HepG2 (cell line): ENCODE data around the gene RBCK1. TPM values are rescaled to one million over a fixed set of nuclear protein-coding genes. Genes with fewer than 3 reads are reported as not detected.

Experiments used
- EHMT2 ChIP-seq: fragments of 200-600 bp; sonication (generic); IDR thresholded peaks from 2 replicates; pipeline ENCODE4 v1.7.0; 2017; ENCODE audit warnings: antibody characterized with exemption, low read depth, low read length, borderline replicate concordance
- HOXA7 ChIP-seq: sonication (generic); formaldehyde crosslinking; IDR thresholded peaks from 2 replicates; pipeline ENCODE4 v1.8.1; 2022; ENCODE audit warnings: mild to moderate bottlenecking, missing genetic modification reagents, moderate library complexity
- MAZ ChIP-seq, 2 experiments: sonication (generic) in 1 of 2; formaldehyde crosslinking in 1 of 2; IDR thresholded peaks; 2 replicates each; pipeline versions ENCODE4 v1.5.0 to v1.6.1; 2012 to 2020; ENCODE audit warnings: low read depth in 2 of 2, mild to moderate bottlenecking in 2 of 2, borderline replicate concordance in 1 of 2, improper control_type of control experiment in 1 of 2, low read length in 1 of 2, missing genetic modification reagents in 1 of 2, moderate library complexity in 1 of 2
- MTF2 ChIP-seq: sonication (generic); formaldehyde crosslinking; IDR thresholded peaks from 2 replicates; pipeline ENCODE4 v1.5.0; 2020; ENCODE audit warnings: missing genetic modification reagents, borderline replicate concordance
- NPAS2 ChIP-seq: sonication (generic); formaldehyde crosslinking; IDR thresholded peaks from 2 replicates; pipeline ENCODE4 v1.8.0; 2022; ENCODE audit warnings: mild to moderate bottlenecking, missing genetic modification reagents, borderline replicate concordance
- ZNF564 ChIP-seq: sonication (generic); formaldehyde crosslinking; IDR thresholded peaks from 2 replicates; pipeline ENCODE4 v1.8.1; 2023; ENCODE audit warnings: mild to moderate bottlenecking, missing genetic modification reagents
- ZNF75D ChIP-seq: sonication (generic); formaldehyde crosslinking; IDR thresholded peaks from 2 replicates; pipeline ENCODE4 v1.8.1; 2023; ENCODE audit warnings: missing genetic modification reagents, mild to moderate bottlenecking, borderline replicate concordance
- ZNF768 ChIP-seq: sonication (generic); formaldehyde crosslinking; IDR thresholded peaks from 2 replicates; pipeline ENCODE4 v1.4.0; 2020; ENCODE audit warnings: missing genetic modification reagents
- ZSCAN30 ChIP-seq: sonication (generic); formaldehyde crosslinking; IDR thresholded peaks from 2 replicates; pipeline ENCODE4 v1.5.0; 2020; ENCODE audit warnings: mild to moderate bottlenecking, missing genetic modification reagents
- polyA plus RNA-seq, 8 experiments: library from polyadenylated mRNA; depleted of rRNA in 3 of 8; stranded (reverse) in 7 of 8; unstranded in 1 of 8; fragments of >200 nt; fragmentation: Illumina TruSeq in 4 of 8; extraction: Trizol in 4 of 8; gene quantifications; 2 replicates each; pipeline versions ENCODE4 v1.2.1 to v1.2.3, GENCODE V29; 2011 to 2016; ENCODE audit warnings: low read depth in 4 of 8, missing spikeins in 1 of 8, mixed read lengths in 1 of 8; ENCODE audit not compliant: insufficient read depth in 1 of 8
- total RNA-seq, 5 experiments: library from RNA; depleted of rRNA; stranded (reverse); fragments of >200 nt; fragmentation: Illumina TruSeq; extraction: Trizol; gene quantifications; 2 replicates each; pipeline ENCODE4 v1.2.3, GENCODE V29; 2016; ENCODE audit warnings: low read depth in 1 of 5
- TF ChIP-seq, protein P1 (sequence below): sonication (generic); formaldehyde crosslinking; IDR thresholded peaks from 2 replicates; pipeline ENCODE4 v1.5.1; 2020; ENCODE audit warnings: missing genetic modification reagents, mild to moderate bottlenecking, borderline replicate concordance
- TF ChIP-seq, protein P2 (sequence below): sonication (generic); formaldehyde crosslinking; IDR thresholded peaks from 2 replicates; pipeline ENCODE4 v1.8.1; 2023; ENCODE audit warnings: mild to moderate bottlenecking, missing genetic modification reagents, borderline replicate concordance
- TF ChIP-seq, protein P3 (sequence below): sonication (generic); formaldehyde crosslinking; IDR thresholded peaks from 2 replicates; pipeline ENCODE4 v1.5.0; 2020; ENCODE audit warnings: mild to moderate bottlenecking, low read depth, missing genetic modification reagents, borderline replicate concordance
- TF ChIP-seq, protein P4 (sequence below): sonication (generic); formaldehyde crosslinking; IDR thresholded peaks from 2 replicates; pipeline ENCODE4 v1.8.1; 2022; ENCODE audit warnings: low read depth, mild to moderate bottlenecking, missing genetic modification reagents
- TF ChIP-seq, protein P5 (sequence below): sonication (generic); formaldehyde crosslinking; IDR thresholded peaks from 2 replicates; pipeline ENCODE4 v1.5.1; 2020; ENCODE audit warnings: missing genetic modification reagents, mild to moderate bottlenecking, borderline replicate concordance
- TF ChIP-seq, protein P6 (sequence below): sonication (generic); formaldehyde crosslinking; IDR thresholded peaks from 2 replicates; pipeline ENCODE4 v1.4.0; 2020; ENCODE audit warnings: low read depth, missing genetic modification reagents

The RBCK1 gene
- total and polyA plus RNA-seq, 2 of the 13 experiments (the other 11 are each of a cell fraction or from before 2014, with no cell fraction given): 149 to 215 TPM

DNA sequence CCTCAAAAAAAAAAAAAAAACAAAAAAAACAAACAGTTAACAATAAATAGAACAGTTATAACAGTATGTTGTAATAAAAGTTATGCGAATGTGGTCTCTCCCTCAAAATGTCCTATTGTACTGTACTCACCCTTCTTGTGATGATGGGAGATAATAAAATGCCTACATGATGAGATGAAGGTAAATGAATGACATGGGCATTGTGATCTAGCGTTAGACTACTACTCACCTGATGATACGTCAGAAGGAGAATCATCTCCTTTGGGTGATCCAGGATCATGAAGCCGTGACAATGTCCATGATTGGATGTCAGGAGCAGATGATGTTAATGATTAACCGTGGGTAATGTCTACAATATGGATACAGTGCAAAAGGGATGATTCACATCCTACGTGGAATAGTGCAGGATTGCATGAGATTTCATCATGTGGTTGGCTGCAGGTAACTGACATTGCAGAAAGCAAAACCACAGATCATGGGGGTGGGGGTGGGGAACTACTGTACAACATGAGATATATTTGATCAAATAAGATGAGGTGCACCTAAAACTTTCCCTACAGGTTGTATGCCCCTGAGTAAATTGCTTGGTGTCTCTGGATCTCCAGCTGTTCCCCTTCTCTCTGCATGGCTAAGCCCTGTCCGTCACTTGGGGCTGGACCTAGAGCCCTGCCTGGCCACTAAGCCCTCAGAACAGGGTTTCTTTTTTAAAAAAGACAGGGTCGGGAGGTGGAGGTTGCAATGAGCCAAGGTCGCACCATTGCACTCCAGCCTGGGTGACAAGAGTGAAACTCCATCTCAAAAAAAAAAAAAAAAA, 6.2 kb upstream of the RBCK1 start (continued):
- TF ChIP-seq, protein P1, sequence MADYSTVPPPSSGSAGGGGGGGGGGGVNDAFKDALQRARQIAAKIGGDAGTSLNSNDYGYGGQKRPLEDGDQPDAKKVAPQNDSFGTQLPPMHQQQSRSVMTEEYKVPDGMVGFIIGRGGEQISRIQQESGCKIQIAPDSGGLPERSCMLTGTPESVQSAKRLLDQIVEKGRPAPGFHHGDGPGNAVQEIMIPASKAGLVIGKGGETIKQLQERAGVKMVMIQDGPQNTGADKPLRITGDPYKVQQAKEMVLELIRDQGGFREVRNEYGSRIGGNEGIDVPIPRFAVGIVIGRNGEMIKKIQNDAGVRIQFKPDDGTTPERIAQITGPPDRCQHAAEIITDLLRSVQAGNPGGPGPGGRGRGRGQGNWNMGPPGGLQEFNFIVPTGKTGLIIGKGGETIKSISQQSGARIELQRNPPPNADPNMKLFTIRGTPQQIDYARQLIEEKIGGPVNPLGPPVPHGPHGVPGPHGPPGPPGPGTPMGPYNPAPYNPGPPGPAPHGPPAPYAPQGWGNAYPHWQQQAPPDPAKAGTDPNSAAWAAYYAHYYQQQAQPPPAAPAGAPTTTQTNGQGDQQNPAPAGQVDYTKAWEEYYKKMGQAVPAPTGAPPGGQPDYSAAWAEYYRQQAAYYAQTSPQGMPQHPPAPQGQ: no peak
- TF ChIP-seq, protein P2, sequence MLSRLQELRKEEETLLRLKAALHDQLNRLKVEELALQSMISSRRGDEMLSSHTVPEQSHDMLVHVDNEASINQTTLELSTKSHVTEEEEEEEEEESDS: peak; percentile 51
- no peak for TF ChIP-seq MAZ (IDR thresholded peaks at IDR 0.05; ENCODE audit: borderline replicate concordance, low read depth, low read length)
- peak; percentile 58; the same call in 1 of the 2 replicates for TF ChIP-seq MAZ (CRISPR knock-in tag; IDR thresholded peaks at IDR 0.05; ENCODE audit: low read depth)
- TF ChIP-seq NPAS2 (CRISPR knock-in tag): no peak
- no peak for TF ChIP-seq MTF2
- TF ChIP-seq, protein P3, sequence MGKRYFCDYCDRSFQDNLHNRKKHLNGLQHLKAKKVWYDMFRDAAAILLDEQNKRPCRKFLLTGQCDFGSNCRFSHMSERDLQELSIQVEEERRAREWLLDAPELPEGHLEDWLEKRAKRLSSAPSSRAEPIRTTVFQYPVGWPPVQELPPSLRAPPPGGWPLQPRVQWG (CRISPR knock-in tag): no peak
- TF ChIP-seq ZNF75D (CRISPR knock-in tag): no peak
- TF ChIP-seq, protein P4, sequence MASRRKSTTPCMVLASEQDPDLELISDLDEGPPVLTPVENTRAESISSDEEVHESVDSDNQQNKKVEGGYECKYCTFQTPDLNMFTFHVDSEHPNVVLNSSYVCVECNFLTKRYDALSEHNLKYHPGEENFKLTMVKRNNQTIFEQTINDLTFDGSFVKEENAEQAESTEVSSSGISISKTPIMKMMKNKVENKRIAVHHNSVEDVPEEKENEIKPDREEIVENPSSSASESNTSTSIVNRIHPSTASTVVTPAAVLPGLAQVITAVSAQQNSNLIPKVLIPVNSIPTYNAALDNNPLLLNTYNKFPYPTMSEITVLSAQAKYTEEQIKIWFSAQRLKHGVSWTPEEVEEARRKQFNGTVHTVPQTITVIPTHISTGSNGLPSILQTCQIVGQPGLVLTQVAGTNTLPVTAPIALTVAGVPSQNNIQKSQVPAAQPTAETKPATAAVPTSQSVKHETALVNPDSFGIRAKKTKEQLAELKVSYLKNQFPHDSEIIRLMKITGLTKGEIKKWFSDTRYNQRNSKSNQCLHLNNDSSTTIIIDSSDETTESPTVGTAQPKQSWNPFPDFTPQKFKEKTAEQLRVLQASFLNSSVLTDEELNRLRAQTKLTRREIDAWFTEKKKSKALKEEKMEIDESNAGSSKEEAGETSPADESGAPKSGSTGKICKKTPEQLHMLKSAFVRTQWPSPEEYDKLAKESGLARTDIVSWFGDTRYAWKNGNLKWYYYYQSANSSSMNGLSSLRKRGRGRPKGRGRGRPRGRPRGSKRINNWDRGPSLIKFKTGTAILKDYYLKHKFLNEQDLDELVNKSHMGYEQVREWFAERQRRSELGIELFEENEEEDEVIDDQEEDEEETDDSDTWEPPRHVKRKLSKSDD (CRISPR knock-in tag): peak; percentile 76
- TF ChIP-seq ZNF768: no peak
- no peak for TF ChIP-seq ZSCAN30
- TF ChIP-seq, protein P5, sequence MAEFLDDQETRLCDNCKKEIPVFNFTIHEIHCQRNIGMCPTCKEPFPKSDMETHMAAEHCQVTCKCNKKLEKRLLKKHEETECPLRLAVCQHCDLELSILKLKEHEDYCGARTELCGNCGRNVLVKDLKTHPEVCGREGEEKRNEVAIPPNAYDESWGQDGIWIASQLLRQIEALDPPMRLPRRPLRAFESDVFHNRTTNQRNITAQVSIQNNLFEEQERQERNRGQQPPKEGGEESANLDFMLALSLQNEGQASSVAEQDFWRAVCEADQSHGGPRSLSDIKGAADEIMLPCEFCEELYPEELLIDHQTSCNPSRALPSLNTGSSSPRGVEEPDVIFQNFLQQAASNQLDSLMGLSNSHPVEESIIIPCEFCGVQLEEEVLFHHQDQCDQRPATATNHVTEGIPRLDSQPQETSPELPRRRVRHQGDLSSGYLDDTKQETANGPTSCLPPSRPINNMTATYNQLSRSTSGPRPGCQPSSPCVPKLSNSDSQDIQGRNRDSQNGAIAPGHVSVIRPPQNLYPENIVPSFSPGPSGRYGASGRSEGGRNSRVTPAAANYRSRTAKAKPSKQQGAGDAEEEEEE (CRISPR knock-in tag): no peak
- peak; percentile 47; the same call in 1 of the 2 replicates for TF ChIP-seq EHMT2
- TF ChIP-seq, protein P6, sequence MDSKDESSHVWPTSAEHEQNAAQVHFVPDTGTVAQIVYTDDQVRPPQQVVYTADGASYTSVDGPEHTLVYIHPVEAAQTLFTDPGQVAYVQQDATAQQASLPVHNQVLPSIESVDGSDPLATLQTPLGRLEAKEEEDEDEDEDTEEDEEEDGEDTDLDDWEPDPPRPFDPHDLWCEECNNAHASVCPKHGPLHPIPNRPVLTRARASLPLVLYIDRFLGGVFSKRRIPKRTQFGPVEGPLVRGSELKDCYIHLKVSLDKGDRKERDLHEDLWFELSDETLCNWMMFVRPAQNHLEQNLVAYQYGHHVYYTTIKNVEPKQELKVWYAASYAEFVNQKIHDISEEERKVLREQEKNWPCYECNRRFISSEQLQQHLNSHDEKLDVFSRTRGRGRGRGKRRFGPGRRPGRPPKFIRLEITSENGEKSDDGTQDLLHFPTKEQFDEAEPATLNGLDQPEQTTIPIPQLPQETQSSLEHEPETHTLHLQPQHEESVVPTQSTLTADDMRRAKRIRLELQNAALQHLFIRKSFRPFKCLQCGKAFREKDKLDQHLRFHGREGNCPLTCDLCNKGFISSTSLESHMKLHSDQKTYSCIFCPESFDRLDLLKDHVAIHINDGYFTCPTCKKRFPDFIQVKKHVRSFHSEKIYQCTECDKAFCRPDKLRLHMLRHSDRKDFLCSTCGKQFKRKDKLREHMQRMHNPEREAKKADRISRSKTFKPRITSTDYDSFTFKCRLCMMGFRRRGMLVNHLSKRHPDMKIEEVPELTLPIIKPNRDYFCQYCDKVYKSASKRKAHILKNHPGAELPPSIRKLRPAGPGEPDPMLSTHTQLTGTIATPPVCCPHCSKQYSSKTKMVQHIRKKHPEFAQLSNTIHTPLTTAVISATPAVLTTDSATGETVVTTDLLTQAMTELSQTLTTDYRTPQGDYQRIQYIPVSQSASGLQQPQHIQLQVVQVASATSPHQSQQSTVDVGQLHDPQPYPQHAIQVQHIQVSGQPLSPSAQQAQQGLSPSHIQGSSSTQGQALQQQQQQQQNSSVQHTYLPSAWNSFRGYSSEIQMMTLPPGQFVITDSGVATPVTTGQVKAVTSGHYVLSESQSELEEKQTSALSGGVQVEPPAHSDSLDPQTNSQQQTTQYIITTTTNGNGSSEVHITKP (CRISPR knock-in tag): peak; percentile 49; the same call in 1 of the 2 replicates
- TF ChIP-seq ZNF564 (CRISPR knock-in tag): peak; percentile 77
- TF ChIP-seq HOXA7: no peak
